Testis (tissue), 3 donors: Measurements from ENCODE around the gene PRSS27. TPM values are rescaled to one million over a fixed set of nuclear protein-coding genes. Genes with fewer than 3 reads are reported as not detected.
"Not testable (repeated sequence)": the region's sequence is repeated elsewhere in the genome, so short reads cannot be mapped to it uniquely, and the experiment has no call there.

Experiments used
- DNase-seq: peaks from one replicate; pipeline ENCODE4 v3.0.0-alpha.2; 2019
- H3K27ac ChIP-seq, 2 donors: fragments of 200-600 bp; sonication (generic); one replicate each; pipeline ENCODE4 v1.5.1; 2019
- H3K27me3 ChIP-seq: fragments of 200-600 bp; sonication (generic); one replicate; pipeline ENCODE4 v1.5.1; 2019
- H3K36me3 ChIP-seq: fragments of 200-600 bp; sonication (generic); one replicate; pipeline ENCODE4 v1.5.1; 2017; ENCODE audit warnings: low read depth; ENCODE audit errors: missing control alignments
- H3K4me1 ChIP-seq: fragments of 200-600 bp; sonication (generic); one replicate; pipeline ENCODE4 v1.5.1; 2019
- H3K4me3 ChIP-seq, 2 donors: fragments of 200-600 bp; sonication (generic); one replicate each; pipeline ENCODE4 v1.5.1; 2017 to 2019
- H3K9me3 ChIP-seq: fragments of 200-600 bp; sonication (generic); one replicate; pipeline ENCODE4 v1.5.1; 2017
- POLR2A ChIP-seq: fragments of 450-650 bp; IDR thresholded peaks from one replicate; pipeline ENCODE4 v1.6.1; 2017; ENCODE audit warnings: antibody characterized with exemption, mild to moderate bottlenecking, moderate library complexity
- WGBS, 2 donors: methylation state at CpG; one replicate each; pipeline ENCODE4 v1.1.5; 2018; 5-methylcytosine and 5-hydroxymethylcytosine counted together
- intact Hi-C: fragments of 100-400 bp; cut with DNase I; formaldehyde crosslinking; loops from one replicate; pipeline ENCODE4 v1.15.1; 2023; ENCODE audit warnings: low total_unique reads
- polyA plus RNA-seq: library from polyadenylated mRNA; stranded (reverse); fragments of 350-450 nt; fragmentation: Illumina TruSeq; extraction: RNeasy Lipid Tissue Mini Kit (QIAGEN cat#74804); gene quantifications from one replicate; pipeline ENCODE4 v1.2.3, GENCODE V29; 2014; ENCODE audit warnings: low read depth, low replicate concordance; ENCODE audit not compliant: insufficient read depth
- total RNA-seq, 2 donors: library from RNA; depleted of rRNA; stranded (reverse); fragments of >200 nt; gene quantifications; one replicate each; pipeline ENCODE4 v1.2.3, GENCODE V29; 2016
- TF ChIP-seq, protein P1 (sequence below), 3 experiments: fragments of 450-650 bp in 2 of 3; fragments of 200-600 bp in 1 of 3; sonication (generic) in 1 of 3; IDR thresholded peaks; one replicate each; pipeline ENCODE4 v1.5.1; 2016 to 2019; ENCODE audit warnings: antibody characterized with exemption in 3 of 3, mild to moderate bottlenecking in 2 of 3, moderate library complexity in 1 of 3

The PRSS27 gene
- total and polyA plus RNA-seq, 3 donors from 2014 or later, result 4.3 to 6.7 (median 6.4) TPM

DNA sequence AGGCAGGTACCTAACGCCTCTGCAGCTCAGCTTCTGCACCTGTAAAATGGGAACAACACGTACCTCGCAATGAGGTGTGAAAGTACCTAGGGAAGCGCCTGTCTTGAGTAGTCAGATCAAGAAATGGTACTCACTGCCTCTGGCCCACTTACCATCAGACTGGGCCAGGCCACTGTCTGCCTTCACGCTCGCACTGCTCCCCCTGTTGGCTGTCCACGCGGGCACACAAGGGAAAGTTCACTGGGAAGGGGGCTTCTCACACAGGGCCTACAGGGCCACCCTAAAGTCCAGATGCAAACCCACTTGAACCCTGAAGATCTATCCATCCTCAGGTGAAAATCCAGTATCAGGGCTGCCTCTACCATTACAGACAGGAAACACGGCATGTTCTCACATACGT, 48.8 kb downstream of the PRSS27 start:
- H3K27ac ChIP-seq, H3K27me3 ChIP-seq, intact Hi-C loops, H3K4me3 ChIP-seq, H3K9me3 ChIP-seq, H3K36me3 ChIP-seq: not testable (repeated sequence)
- H3K4me1 ChIP-seq, result peaks cover 13% of the 10 kb centered on the region
- DNase-seq, result peak; percentile 60
- 65 to 73% methylated on average over 2 to 10 of the region's 10 CpGs for WGBS, 2 donors
- TF ChIP-seq, protein P1, sequence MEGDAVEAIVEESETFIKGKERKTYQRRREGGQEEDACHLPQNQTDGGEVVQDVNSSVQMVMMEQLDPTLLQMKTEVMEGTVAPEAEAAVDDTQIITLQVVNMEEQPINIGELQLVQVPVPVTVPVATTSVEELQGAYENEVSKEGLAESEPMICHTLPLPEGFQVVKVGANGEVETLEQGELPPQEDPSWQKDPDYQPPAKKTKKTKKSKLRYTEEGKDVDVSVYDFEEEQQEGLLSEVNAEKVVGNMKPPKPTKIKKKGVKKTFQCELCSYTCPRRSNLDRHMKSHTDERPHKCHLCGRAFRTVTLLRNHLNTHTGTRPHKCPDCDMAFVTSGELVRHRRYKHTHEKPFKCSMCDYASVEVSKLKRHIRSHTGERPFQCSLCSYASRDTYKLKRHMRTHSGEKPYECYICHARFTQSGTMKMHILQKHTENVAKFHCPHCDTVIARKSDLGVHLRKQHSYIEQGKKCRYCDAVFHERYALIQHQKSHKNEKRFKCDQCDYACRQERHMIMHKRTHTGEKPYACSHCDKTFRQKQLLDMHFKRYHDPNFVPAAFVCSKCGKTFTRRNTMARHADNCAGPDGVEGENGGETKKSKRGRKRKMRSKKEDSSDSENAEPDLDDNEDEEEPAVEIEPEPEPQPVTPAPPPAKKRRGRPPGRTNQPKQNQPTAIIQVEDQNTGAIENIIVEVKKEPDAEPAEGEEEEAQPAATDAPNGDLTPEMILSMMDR (IDR thresholded peaks at IDR 0.05), result peak in 1 of 3 experiments; percentile 34

DNA sequence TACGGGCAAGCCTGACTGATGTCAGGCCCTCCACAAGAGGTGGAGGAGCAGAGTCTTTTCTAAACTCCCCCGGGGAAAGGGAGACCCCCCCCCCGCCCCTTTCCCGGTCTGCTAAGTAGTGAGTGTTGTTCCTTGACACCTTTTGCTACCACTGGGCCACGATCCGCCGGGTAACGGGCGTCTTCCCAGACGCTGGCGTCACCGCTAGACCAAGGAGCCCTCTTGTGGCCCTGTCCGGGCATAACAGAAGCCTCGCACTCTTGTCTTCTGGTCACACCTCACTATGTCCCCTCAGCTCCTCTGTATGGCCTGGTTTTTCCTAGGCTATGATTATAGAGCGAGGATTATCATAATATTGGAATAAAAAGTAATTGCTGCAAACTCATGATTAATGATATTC, 50.0 kb downstream of the PRSS27 start:
- TF ChIP-seq, protein P1 (IDR thresholded peaks at IDR 0.05), result peak; percentile 45 to 65 (median 58)
- intact Hi-C loops, H3K27ac ChIP-seq, H3K36me3 ChIP-seq, H3K9me3 ChIP-seq, H3K4me3 ChIP-seq, H3K27me3 ChIP-seq: not testable (repeated sequence)
- 39 to 53% methylated on average over 14 to 15 of the region's 15 CpGs for WGBS, 2 donors
- peaks cover 13% of the 10 kb centered on the region for H3K4me1 ChIP-seq
- peak; percentile 88 for DNase-seq

DNA sequence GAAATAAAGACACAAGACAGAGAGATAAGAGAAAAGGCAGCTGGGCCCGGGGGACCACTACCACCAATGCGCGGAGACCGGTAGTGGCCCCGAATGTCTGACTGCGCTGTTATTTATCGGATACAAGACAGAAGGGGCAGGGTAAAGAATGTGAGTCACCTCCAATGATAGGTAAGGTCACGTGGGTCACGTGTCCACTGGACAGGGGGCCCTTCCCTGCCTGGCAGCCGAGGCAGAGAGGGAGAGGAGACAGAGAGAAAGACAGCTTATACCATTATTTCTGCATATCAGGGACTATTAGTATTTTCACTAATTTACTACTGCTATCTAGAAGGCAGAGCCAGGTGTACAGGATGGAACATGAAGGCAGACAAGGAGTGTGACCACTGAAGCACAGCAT, 50.4 kb downstream of the PRSS27 start:
- H3K27ac ChIP-seq, H3K36me3 ChIP-seq, DNase-seq, H3K9me3 ChIP-seq, H3K4me3 ChIP-seq, H3K27me3 ChIP-seq, intact Hi-C loops: not testable (repeated sequence)
- peaks cover 16% of the 10 kb centered on the region for H3K4me1 ChIP-seq
- WGBS, 2 donors, result 72 to 80% methylated on average over 8 to 10 of the region's 10 CpGs

DNA sequence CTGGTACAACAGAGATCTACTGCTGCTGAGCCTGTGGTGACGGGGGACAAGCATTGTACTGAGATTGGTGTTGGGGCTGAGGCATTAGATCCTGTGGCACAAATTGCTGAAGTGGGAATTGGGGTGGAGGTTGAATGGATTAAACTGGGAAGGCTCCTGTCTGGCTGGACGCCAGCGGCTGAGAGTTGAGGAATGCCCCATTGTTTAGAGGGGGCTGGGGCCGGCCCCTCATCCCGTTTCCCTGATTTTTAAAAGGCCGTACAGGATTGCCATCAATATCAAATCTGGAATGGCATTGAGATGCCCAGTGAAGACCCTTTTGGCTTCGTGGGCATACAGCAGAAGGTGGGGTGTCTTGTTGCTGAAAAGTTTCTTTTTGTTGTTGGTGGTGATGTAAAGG, 53.4 kb downstream of the PRSS27 start:
- H3K27ac ChIP-seq, result not testable (repeated sequence)

DNA sequence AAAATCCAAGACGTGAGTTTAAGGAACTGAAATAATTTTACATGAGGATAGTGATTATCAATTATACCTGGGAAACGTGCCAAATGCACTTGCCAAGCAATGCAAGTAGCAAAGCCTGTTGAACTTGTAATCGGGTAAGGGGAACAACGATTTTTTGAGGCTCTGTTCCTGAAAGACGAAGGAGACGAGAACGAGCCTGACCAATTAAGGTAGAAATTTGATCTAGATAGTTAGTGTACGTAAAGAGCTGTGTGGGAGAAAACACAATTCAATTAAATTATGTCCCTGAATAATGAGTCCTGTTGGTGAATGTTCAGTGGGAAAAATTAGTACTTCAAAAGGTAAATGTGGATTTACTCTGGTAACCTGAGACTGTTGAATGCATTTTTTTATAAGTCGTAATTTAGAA, 55.4 kb downstream of the PRSS27 start:
- 50 to 52% methylated on average over 9 of the region's 9 CpGs for WGBS, 2 donors
- TF ChIP-seq POLR2A, result no peak
- TF ChIP-seq, protein P1 (IDR thresholded peaks at IDR 0.05), result no peak
- H3K9me3 ChIP-seq, result no peaks in the 10 kb centered on the region
- H3K27me3 ChIP-seq, result no peaks in the 10 kb centered on the region
- no peak for DNase-seq
- peak overlapping the region in 1 of 2 donors; percentile 79 for H3K27ac ChIP-seq
- H3K36me3 ChIP-seq, result no peaks in the 10 kb centered on the region
- intact Hi-C loops, result no loop called here
- H3K4me1 ChIP-seq, result peaks cover 19% of the 10 kb centered on the region
- H3K4me3 ChIP-seq, result no peak overlapping the region

More for the DNA sequence above, 53.4 kb downstream of the PRSS27 start:
- intact Hi-C loops, H3K4me3 ChIP-seq, H3K9me3 ChIP-seq, H3K27me3 ChIP-seq, DNase-seq, H3K36me3 ChIP-seq: not testable (repeated sequence)
- peaks cover 24% of the 10 kb centered on the region for H3K4me1 ChIP-seq
- 76 to 82% methylated on average over 7 of the region's 7 CpGs for WGBS, 2 donors
